HG03196 (cell line): ENCODE results near the gene RMI2.
"Not testable (repeated sequence)": the region's sequence is repeated elsewhere in the genome, so short reads cannot be mapped to it uniquely, and the experiment has no call there.

Experiments
- ATAC-seq: cut with Tn5 transposase; IDR thresholded peaks from one replicate; pipeline ENCODE4 v1.9.1; 2021; ENCODE audit not compliant: unreplicated experiment

Gene RMI2

GRCh38 chr16:11350921-11351335 lies 5.7 kb downstream of the RMI2 start:
- ATAC-seq = no peak

GRCh38 chr16:11353158-11353557 lies 7.9 kb downstream of the RMI2 start:
- no peak for ATAC-seq

GRCh38 chr16:11354407-11354732 lies 9.1 kb downstream of the RMI2 start:
- peak; percentile 13 for ATAC-seq

GRCh38 chr16:11354733-11355574 lies 9.7 kb downstream of the RMI2 start:
- ATAC-seq = peak; percentile 49

GRCh38 chr16:11355862-11356261 lies 10.6 kb downstream of the RMI2 start:
- no peak for ATAC-seq

GRCh38 chr16:11356573-11357331 lies 11.5 kb downstream of the RMI2 start:
- ATAC-seq = no peak

- no peak for ATAC-seq
Observed at GRCh38 chr16:11358531-11358930, 13.3 kb downstream of the RMI2 start.

- ATAC-seq = no peak
Observed at GRCh38 chr16:11359370-11359769, 14.1 kb downstream of the RMI2 start.

GRCh38 chr16:11360641-11361373 lies 15.5 kb downstream of the RMI2 start:
- no peak for ATAC-seq

- ATAC-seq = peak; percentile 49
Observed at GRCh38 chr16:11361701-11362451, 16.6 kb downstream of the RMI2 start.

- ATAC-seq = no peak
Observed at GRCh38 chr16:11363927-11364258, 18.6 kb downstream of the RMI2 start.

- no peak for ATAC-seq
Observed at GRCh38 chr16:11367483-11367906, 22.2 kb downstream of the RMI2 start.

- peak; percentile 66 for ATAC-seq
Observed at GRCh38 chr16:11370084-11370931, 25.0 kb downstream of the RMI2 start.

- ATAC-seq = not testable (repeated sequence)
Observed at GRCh38 chr16:11370932-11371279, 25.6 kb downstream of the RMI2 start.

- ATAC-seq = no peak
Observed at GRCh38 chr16:11372073-11372828, 27.0 kb downstream of the RMI2 start.

- ATAC-seq = no peak
Observed at GRCh38 chr16:11372829-11373306, 27.6 kb downstream of the RMI2 start.

GRCh38 chr16:11374255-11374654 lies 29.0 kb downstream of the RMI2 start:
- ATAC-seq = no peak

GRCh38 chr16:11377154-11377553 lies 31.9 kb downstream of the RMI2 start:
- ATAC-seq = no peak

- ATAC-seq = not testable (repeated sequence)
Observed at GRCh38 chr16:11378951-11379350, 33.7 kb downstream of the RMI2 start.
